Progenitor cell of endocrine pancreas (in vitro differentiated cells): ENCODE data around the gene VTCN1. TPM values are rescaled to one million over a fixed set of nuclear protein-coding genes. Genes with fewer than 3 reads are reported as not detected.

Experiments used
- DNase-seq: peaks from one replicate; pipeline ENCODE4 v3.0.0; 2021; ENCODE audit warnings: low spot score; ENCODE audit not compliant: unreplicated experiment
- H3K27ac Mint-ChIP-seq: 2 replicates; pipeline ENCODE4 v1.8.0; 2021; ENCODE audit warnings: mild to moderate bottlenecking, moderate library complexity, mixed read lengths
- H3K27me3 Mint-ChIP-seq: 2 replicates; pipeline ENCODE4 v1.8.0; 2021; ENCODE audit warnings: mixed read lengths
- H3K36me3 Mint-ChIP-seq: 2 replicates; pipeline ENCODE4 v1.8.0; 2022; ENCODE audit warnings: mixed read lengths; ENCODE audit not compliant: insufficient read depth
- H3K4me1 Mint-ChIP-seq: 2 replicates; pipeline ENCODE4 v1.8.0; 2021; ENCODE audit warnings: low read depth, mixed read lengths
- H3K4me3 Mint-ChIP-seq: 2 replicates; pipeline ENCODE4 v1.8.0; 2021; ENCODE audit warnings: low read depth, mild to moderate bottlenecking, moderate library complexity, mixed read lengths
- H3K9me3 Mint-ChIP-seq: 2 replicates; pipeline ENCODE4 v1.8.0; 2021; ENCODE audit warnings: low read depth, mixed read lengths
- total RNA-seq: library from RNA; stranded (reverse); gene quantifications from 2 replicates; pipeline ENCODE4 v1.2.1, GENCODE V29; 2021
- TF ChIP-seq, protein P1 (sequence below): fragments of 200-600 bp; sonication (generic); IDR thresholded peaks from one replicate; pipeline ENCODE4 v1.5.0; 2021; ENCODE audit warnings: antibody characterized with exemption, mild to moderate bottlenecking; ENCODE audit not compliant: unreplicated experiment

The VTCN1 gene
- total RNA-seq, 1 donor from 2014 or later, result 1.4 TPM

- TF ChIP-seq, protein P1, sequence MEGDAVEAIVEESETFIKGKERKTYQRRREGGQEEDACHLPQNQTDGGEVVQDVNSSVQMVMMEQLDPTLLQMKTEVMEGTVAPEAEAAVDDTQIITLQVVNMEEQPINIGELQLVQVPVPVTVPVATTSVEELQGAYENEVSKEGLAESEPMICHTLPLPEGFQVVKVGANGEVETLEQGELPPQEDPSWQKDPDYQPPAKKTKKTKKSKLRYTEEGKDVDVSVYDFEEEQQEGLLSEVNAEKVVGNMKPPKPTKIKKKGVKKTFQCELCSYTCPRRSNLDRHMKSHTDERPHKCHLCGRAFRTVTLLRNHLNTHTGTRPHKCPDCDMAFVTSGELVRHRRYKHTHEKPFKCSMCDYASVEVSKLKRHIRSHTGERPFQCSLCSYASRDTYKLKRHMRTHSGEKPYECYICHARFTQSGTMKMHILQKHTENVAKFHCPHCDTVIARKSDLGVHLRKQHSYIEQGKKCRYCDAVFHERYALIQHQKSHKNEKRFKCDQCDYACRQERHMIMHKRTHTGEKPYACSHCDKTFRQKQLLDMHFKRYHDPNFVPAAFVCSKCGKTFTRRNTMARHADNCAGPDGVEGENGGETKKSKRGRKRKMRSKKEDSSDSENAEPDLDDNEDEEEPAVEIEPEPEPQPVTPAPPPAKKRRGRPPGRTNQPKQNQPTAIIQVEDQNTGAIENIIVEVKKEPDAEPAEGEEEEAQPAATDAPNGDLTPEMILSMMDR, result no peak
- H3K27ac Mint-ChIP-seq, result no peak overlapping the region
- H3K4me1 Mint-ChIP-seq, result peaks cover 26% of the 10 kb centered on the region
- DNase-seq, result no peak
- H3K36me3 Mint-ChIP-seq, result peaks cover 25% of the 10 kb centered on the region
- no peaks in the 10 kb centered on the region for H3K9me3 Mint-ChIP-seq
- H3K4me3 Mint-ChIP-seq, result no peak overlapping the region
- H3K27me3 Mint-ChIP-seq, result no peaks in the 10 kb centered on the region
Observed at GRCh38 chr1:117118137-117118536, 92.6 kb downstream of the VTCN1 start.

GRCh38 chr1:117117697-117118096, 93.0 kb downstream of the VTCN1 start:
- TF ChIP-seq, protein P1, result no peak
- H3K27ac Mint-ChIP-seq, result peak overlapping the region; percentile 49
- H3K4me1 Mint-ChIP-seq, result peaks cover 24% of the 10 kb centered on the region
- no peak for DNase-seq
- no peaks in the 10 kb centered on the region for H3K27me3 Mint-ChIP-seq
- H3K36me3 Mint-ChIP-seq, result peaks cover 25% of the 10 kb centered on the region
- H3K9me3 Mint-ChIP-seq, result no peaks in the 10 kb centered on the region
- peak overlapping the region; percentile 12 for H3K4me3 Mint-ChIP-seq

DNA sequence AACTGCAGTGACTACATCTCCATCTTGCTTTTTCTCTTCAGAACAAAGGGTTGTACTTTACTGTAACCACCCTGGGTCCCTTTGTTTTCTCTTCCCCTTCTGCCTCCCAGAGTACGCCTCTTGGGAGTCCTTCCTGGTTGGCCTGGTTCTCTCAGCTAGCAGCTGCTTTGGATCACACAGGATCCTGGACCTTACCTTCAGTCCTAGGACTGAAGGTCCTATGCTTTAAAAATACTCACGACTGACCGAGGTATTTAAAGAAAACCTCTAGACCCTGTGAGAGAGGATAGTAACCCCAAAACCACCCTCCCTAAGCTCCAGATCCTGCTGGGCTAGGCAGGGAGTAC, 94.0 kb downstream of the VTCN1 start:
- TF ChIP-seq, protein P1, result no peak
- no peak for DNase-seq
- Mint-ChIP-seq H3K4me1 (peaks cover 24% of the 10 kb centered on the region), H3K9me3 (no peaks in the 10 kb centered on the region), H3K27me3 (no peaks in the 10 kb centered on the region), H3K4me3 (peak overlapping the region; percentile 40), H3K27ac (no peak overlapping the region), H3K36me3 (peaks cover 31% of the 10 kb centered on the region)

DNA sequence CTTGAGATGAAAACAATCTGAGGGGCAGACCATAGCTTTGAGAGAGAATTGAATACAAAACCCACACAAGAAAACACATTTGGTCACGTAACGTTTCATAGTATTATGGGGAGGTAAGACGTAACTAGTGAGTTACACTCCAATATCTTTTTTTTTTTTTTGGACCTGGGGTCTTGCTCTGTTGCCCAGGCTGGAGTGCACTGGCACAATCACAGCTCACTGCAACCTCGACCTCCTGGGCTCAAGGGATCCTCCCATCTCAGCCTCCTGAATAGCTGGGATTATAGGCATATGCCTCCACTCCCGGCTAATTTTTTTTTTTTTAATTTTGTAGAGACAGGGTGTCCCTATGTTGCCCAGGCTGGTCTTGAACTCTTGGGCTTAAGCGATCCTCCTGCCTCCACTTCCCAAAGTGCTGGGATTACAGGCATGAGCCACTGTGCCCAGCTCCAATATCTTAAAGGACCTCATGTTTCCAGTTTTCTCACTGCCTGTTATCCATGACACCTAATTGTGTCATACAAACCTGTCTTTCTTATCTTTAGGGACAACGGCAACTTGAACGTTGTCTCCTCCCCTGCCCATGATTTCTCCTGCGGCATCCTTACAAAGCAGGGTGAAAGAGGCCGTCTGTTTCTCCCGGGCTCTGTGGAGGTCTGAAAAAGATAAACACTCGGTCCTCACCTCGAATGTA, 94.5 kb downstream of the VTCN1 start:
- H3K4me1 Mint-ChIP-seq, result peaks cover 24% of the 10 kb centered on the region
- no peaks in the 10 kb centered on the region for H3K27me3 Mint-ChIP-seq
- no peak overlapping the region for H3K27ac Mint-ChIP-seq
- peaks cover 34% of the 10 kb centered on the region for H3K36me3 Mint-ChIP-seq
- TF ChIP-seq, protein P1, result no peak
- no peak overlapping the region for H3K4me3 Mint-ChIP-seq
- DNase-seq, result no peak
- H3K9me3 Mint-ChIP-seq, result no peaks in the 10 kb centered on the region

DNA sequence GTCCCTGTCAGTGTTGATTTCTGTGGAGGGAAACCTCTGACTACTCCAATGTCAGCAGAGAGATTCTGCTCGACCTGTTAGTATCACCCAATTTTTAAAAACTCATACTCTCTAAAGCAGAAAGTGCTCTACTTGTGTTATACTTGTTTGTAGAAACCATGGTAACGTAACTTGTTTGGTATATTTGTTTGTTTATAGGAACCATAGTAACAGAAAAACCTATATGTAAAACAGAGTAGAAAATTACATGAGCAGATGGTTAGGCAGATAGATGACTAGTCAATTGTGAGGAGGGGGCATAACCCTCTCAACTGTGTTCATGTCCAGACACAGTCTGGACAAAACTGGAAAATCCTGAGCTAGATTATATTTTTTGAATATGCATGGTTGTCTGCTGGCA, 95.8 kb downstream of the VTCN1 start:
- H3K4me3 Mint-ChIP-seq, result no peak overlapping the region

More for the DNA sequence above, 95.8 kb downstream of the VTCN1 start:
- H3K27me3 Mint-ChIP-seq, result no peaks in the 10 kb centered on the region
- H3K27ac Mint-ChIP-seq, result no peak overlapping the region
- no peak for DNase-seq
- H3K36me3 Mint-ChIP-seq, result peaks cover 41% of the 10 kb centered on the region
- H3K9me3 Mint-ChIP-seq, result no peaks in the 10 kb centered on the region
- H3K4me1 Mint-ChIP-seq, result peaks cover 13% of the 10 kb centered on the region
- TF ChIP-seq, protein P1, result no peak
